Measurements from ENCODE around the gene QRICH2. TPM values are rescaled to one million over a fixed set of nuclear protein-coding genes. Genes with fewer than 3 reads are reported as not detected.

Gene QRICH2
- total and polyA plus RNA-seq, 2 of the 4 experiments (the other 2 are of a cell fraction): 4.3 to 4.8 TPM

GRCh38 chr17:76296889-76297288 is 11.2 kb downstream of the QRICH2 start:
- Histone ChIP-seq H4K5ac (ENCODE audit: low read depth, low read length) (no peak overlapping the region), H3K23ac (ENCODE audit: low read depth, low read length) (no peak overlapping the region), H3K27me3 (ENCODE audit: control insufficient read depth, insufficient read depth, low read length) (no peaks in the 10 kb centered on the region), H3K56ac (ENCODE audit: extremely low read depth, insufficient read depth, low read length) (no peak overlapping the region), H3K9me1 (ENCODE audit: insufficient read depth, low read length) (peaks cover 7% of the 10 kb centered on the region; the same call in 1 of the 2 replicates), H4K20me1 (ENCODE audit: insufficient read depth, low read length) (no peaks in the 10 kb centered on the region; the same call in 1 of the 2 replicates), H3K9ac (ENCODE audit: low read depth, low read length) (no peak overlapping the region), H3K4me2 (ENCODE audit: low read depth, low read length) (no peak overlapping the region), H3K27ac (ENCODE audit: insufficient read depth, low read length) (no peak overlapping the region), H2BK5ac (ENCODE audit: low read depth, low read length, poor library complexity, severe bottlenecking) (no peak overlapping the region), H2BK15ac (ENCODE audit: low read depth, low read length) (no peak overlapping the region), H4K91ac (ENCODE audit: insufficient read depth, low read depth, low read length) (no peak overlapping the region), H3K14ac (replicated peaks; ENCODE audit: low read depth, low read length) (no peak overlapping the region), H2BK120ac (ENCODE audit: low read depth, low read length) (no peak overlapping the region), H3K4me1 (ENCODE audit: control insufficient read depth, insufficient read depth, low read length) (no peaks in the 10 kb centered on the region), H3K79me1 (ENCODE audit: low read depth in 1 of 2, low read length in 2 of 2) (peaks cover 0 to 11% of the 10 kb centered on the region in 2 experiments; a peak in 1 of 4 replicates), H4K8ac (ENCODE audit: low read depth in 2 of 2, low read length in 2 of 2) (no peak overlapping the region), H2AK5ac (ENCODE audit: low read depth, low read length) (no peak overlapping the region), H2BK20ac (ENCODE audit: low read depth, low read length) (no peak overlapping the region), H3K4ac (ENCODE audit: low read depth, low read length) (no peak overlapping the region), H3K36me3 (ENCODE audit: control insufficient read depth, insufficient read depth, low read length) (peaks cover 13% of the 10 kb centered on the region), H2AK9ac (replicated peaks; ENCODE audit: low read depth, low read length, poor library complexity) (no peak overlapping the region), H3K4me3 (ENCODE audit: insufficient read depth, low read depth, low read length) (no peak overlapping the region), H3K18ac (ENCODE audit: low read depth, low read length) (no peak overlapping the region), H3K9me3 (ENCODE audit: control insufficient read depth, insufficient read depth, low read length) (no peaks in the 10 kb centered on the region), H2AFZ (replicated peaks; ENCODE audit: low read length, poor library complexity) (no peak overlapping the region)
- ChIA-PET CTCF (no interaction called here), POLR2A (ENCODE audit: unreplicated experiment) (no interaction called here)
- ATAC-seq (ENCODE audit: low read depth) (no peak), DNase-seq (no peak)
- TF ChIP-seq ELK1 (IDR thresholded peaks at IDR 0.05; ENCODE audit: borderline replicate concordance, low read depth, low read length) (no peak), NFE2L2 (IDR thresholded peaks at IDR 0.05; ENCODE audit: low read depth, low read length) (no peak), POLR2A (IDR thresholded peaks at IDR 0.05; ENCODE audit: low read depth, low read length) (no peak), MAFK (IDR thresholded peaks at IDR 0.05; ENCODE audit: low read depth, low read length) (no peak), CTCF (conservative IDR thresholded peaks at IDR 0.05; ENCODE audit: low read depth, low read length) (no peak), BHLHE40 (IDR thresholded peaks at IDR 0.05; ENCODE audit: low read depth, low read length) (no peak), RCOR1 (IDR thresholded peaks at IDR 0.05; ENCODE audit: insufficient replicate concordance, low read length) (no peak), FOS (IDR thresholded peaks at IDR 0.05; ENCODE audit: low read depth, low read length) (no peak), MXI1 (IDR thresholded peaks at IDR 0.05; ENCODE audit: borderline replicate concordance, low read depth, low read length) (no peak), CHD1 (IDR thresholded peaks at IDR 0.05; ENCODE audit: low read depth, low read length) (no peak)
- TF ChIP-seq, protein P1, sequence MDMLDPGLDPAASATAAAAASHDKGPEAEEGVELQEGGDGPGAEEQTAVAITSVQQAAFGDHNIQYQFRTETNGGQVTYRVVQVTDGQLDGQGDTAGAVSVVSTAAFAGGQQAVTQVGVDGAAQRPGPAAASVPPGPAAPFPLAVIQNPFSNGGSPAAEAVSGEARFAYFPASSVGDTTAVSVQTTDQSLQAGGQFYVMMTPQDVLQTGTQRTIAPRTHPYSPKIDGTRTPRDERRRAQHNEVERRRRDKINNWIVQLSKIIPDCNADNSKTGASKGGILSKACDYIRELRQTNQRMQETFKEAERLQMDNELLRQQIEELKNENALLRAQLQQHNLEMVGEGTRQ (IDR thresholded peaks at IDR 0.05; ENCODE audit: low read depth, low read length): no peak
- 100% methylated on average over 1 of the region's 5 CpGs; no CpG with 5 or more reads in 1 of the 2 experiments for WGBS, 2 experiments (ENCODE audit: extremely low coverage in 2 of 2, insufficient read length in 1 of 2)
- dilution Hi-C loops (cut with HindIII; ENCODE audit: low sequenced_read_pairs, unreplicated experiment): no loop called here
- in situ Hi-C loops (cut with MboI; ENCODE audit: low sequenced_read_pairs): loop anchor here (10.0 kb wide), 1 partner anchor 282 kb away; no protein-coding TSS in a partner anchor
- BruUV-seq (replicated peaks): no TSS peak
- intact Hi-C loops (cut with micrococcal nuclease): loop anchor here (5.0 kb wide), 1 partner anchor 290 kb away; no protein-coding TSS in a partner anchor
